GM21825 (cell line): Measurements from ENCODE around the gene RAF1.
"Not testable (repeated sequence)": the region's sequence is repeated elsewhere in the genome, so short reads cannot be mapped to it uniquely, and the experiment has no call there.

Experiments
- ATAC-seq: cut with Tn5 transposase; IDR thresholded peaks from one replicate; pipeline ENCODE4 v1.9.1; 2021; ENCODE audit warnings: mild to moderate bottlenecking, moderate library complexity; ENCODE audit not compliant: unreplicated experiment

RAF1 gene

GRCh38 chr3:12663936-12664908 lies at the start of gene RAF1:
Gene RAF1, minus strand, starts transcription at chr3:12664117. Its CDS starts 45,396 bp downstream, at chr3:12618721.
- ATAC-seq: peak; percentile 91

GRCh38 chr3:12710062-12710461 lies 46.1 kb upstream of the RAF1 start:
- ATAC-seq: no peak

- no peak for ATAC-seq
Observed at GRCh38 chr3:12709334-12709733, 45.4 kb upstream of the RAF1 start.

DNA sequence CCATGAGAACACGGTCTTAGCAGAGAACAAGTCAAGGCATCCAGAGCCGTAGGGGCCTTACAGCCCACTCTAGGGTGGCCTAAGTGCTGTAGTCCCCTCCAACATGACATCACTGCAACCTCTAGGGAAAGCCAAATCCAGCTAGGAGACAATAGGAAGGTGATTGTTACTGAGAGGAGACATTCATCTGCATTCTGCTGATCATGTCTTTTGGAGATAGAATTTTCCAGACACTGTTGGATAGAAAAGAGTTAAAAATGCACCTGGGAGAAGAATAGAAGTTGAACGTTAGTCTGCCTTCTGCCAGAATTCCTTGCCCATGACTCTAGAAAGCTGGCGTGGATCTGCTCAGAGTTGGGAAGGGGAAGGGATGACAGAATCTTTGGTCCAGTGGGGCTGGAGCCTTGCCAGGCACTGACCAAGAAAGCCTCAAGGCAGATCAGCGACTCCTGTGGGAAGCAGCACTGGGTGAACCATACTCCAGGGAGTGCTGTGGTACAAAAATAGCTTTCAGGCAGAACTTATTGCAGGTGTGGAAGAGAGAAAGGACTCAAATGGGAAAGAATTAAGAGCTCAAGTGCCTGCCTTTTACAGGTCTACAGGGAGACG lies 44.8 kb upstream of the RAF1 start:
- ATAC-seq: no peak

- ATAC-seq: no peak
Observed at GRCh38 chr3:12707449-12707848, 43.5 kb upstream of the RAF1 start.

DNA sequence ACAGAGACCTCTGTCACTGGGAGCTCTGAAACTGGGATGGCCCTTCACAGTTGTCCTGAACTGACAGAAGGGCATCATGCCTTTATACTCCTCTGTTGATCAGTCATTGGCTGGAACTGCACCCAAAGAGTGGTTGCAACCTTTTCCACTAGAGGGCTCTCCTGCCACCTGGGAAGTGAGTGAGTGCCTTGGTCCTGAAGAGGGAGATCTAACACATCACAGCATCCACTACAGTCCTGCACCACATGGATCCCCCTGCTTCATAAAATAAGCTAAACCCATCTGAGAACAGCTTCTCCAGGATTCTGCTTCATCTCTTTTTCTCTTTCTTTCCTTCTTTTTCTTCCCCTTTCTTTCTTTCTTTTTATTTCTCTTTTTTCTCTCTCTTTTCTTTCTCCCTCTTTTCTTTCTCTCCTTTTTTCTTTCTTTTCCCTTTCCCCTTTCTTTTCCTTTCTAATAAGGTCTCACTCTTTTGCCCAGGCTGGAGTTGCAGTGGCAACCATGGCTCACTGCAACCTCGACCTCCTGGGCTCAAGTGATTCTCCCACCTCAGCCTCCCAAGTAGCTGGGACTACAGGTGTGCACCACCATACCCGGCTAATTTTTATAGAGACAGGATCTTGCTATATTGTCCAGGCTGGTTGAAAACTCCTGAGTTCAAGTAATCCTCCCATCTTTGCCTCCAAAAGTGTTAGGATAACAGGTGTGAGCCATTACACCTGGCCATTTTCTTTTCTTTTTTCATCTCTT lies 42.8 kb upstream of the RAF1 start:
- ATAC-seq: peak; percentile 92

- no peak for ATAC-seq
Observed at GRCh38 chr3:12705981-12706380, 42.1 kb upstream of the RAF1 start.

- no peak for ATAC-seq
Observed at GRCh38 chr3:12705374-12705926, 41.5 kb upstream of the RAF1 start.

DNA sequence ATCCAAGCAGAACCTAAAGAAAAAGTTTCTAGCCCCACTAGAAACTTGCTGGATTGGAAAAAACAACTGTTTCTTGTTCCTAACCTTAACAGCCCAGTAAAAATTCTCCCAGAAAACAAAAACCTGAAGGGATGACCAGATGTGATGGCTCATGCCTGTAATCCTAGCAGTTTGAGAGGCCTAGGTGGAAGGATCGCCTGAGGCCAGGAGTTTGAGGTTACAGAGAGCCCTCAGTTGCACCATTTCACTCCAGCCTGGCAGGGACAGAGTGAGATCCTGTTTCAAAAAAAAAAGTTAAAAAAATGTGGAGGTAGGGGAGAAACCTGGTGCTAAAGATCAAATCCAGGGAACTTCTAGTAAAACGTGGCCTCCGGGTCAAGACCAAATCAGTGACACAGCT lies 38.6 kb upstream of the RAF1 start:
- no peak for ATAC-seq

DNA sequence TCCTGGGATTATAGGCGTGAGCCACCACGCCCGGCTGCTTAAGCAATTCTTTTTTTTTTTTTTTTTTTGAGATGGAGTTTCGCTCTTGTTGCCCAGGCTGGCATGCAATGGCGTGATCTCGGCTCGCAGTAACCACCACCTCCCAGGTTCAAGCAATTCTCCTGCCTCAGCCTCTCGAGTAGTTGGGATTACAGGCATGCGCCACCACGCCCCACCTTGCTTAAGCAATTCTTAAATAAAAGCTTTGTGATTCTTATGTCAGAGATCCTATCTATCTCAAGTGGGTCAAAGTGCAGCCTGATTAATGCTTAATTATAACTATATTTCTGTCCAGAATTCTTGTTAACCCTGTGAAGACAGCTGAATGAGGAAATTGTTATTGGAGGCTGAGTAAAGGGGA lies 37.7 kb upstream of the RAF1 start:
- ATAC-seq: not testable (repeated sequence)

DNA sequence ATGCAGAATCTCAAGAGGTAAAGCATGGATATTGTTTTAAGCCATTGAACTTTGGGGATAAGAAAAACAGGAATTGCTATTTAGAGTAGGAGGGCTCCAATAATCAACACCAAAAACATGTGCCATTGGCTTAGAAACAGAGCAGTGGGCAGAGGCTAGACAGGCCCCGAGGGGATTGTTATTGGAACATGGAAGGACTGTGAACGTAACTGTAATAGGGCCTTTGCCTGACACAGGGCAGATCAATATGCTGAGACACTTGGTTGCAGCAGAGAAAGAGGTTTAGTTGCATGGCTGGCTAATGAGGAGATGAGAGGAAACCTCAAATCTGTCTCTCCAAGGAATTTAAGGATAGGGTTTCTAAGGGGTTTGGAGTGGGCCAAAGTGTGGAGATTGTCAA lies 36.9 kb upstream of the RAF1 start:
- no peak for ATAC-seq

DNA sequence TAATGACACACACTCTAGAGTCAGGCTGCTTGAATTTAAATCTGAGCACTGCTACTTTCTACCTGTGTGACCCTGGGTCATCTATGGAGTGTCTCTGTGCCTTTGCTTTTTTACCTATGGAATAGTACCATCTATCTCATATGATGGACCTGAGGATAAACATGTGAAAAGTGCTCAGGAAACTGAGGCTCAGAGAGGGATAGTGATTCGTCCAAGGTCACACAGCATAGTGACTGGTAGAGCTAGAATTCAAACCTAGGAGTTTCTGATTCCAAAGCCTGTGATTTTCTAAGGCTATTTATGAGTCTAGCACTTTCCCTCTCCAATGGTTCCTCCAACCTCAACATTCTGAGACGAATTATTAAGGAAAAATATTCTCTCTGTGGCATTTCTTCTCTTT lies 32.0 kb upstream of the RAF1 start:
- no peak for ATAC-seq

DNA sequence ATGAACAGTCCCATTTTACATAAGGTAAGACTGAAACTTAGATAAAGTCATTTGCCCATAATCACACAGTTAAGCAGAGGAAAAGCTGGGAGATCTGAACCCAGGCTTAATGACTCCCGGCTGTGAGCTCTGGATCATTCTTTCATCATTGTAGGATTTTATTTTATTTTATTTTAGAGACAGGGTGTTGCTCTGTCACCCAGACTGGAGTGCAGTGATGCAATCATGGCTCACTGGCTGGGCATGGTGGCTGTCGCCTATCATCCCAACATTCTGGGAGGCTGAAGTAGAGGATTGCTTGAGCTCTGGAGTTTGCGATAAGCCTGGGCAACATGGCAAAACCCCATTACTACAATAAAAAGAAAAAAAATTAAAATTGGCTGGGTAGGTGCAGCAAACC lies 31.2 kb upstream of the RAF1 start:
- no peak for ATAC-seq

GRCh38 chr3:12692444-12692843 lies 28.5 kb upstream of the RAF1 start:
- no peak for ATAC-seq

- no peak for ATAC-seq
Observed at GRCh38 chr3:12689997-12690711, 26.2 kb upstream of the RAF1 start.

GRCh38 chr3:12687948-12688347 lies 24.0 kb upstream of the RAF1 start:
- no peak for ATAC-seq

DNA sequence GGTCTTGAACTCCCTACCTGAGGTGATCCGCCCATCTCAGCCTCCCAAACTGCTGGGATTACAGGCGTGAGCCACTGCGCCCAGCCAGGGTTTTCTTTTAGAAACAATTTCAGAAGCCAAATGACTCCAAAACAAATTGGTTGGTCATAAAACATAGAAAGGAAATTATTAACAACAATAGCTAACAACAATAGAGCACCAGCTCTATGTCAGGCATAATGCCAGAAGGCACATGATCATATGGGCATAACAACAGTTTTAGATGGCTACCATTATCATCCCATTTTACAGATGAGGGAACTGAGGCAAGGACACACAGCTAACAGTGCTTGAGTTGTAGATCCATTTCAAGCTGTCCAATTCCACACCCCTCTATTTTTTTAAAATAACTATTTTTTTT lies 22.2 kb upstream of the RAF1 start:
- ATAC-seq: no peak

GRCh38 chr3:12681943-12682390 lies 18.1 kb upstream of the RAF1 start:
- no peak for ATAC-seq

GRCh38 chr3:12681089-12681942 lies 17.4 kb upstream of the RAF1 start:
- ATAC-seq: no peak

GRCh38 chr3:12679468-12679867 lies 15.6 kb upstream of the RAF1 start:
- ATAC-seq: no peak
